CD4-positive, alpha-beta T cell (primary cell): ENCODE results near the gene RPTOR. TPM values are rescaled to one million over a fixed set of nuclear protein-coding genes. Genes with fewer than 3 reads are reported as not detected.

Experiments
- ATAC-seq: fragments of 200-7000 bp; cut with Tn5 transposase; one replicate; pipeline ENCODE4 v1.10.0; 2022; ENCODE audit warnings: mild to moderate bottlenecking; ENCODE audit not compliant: poor library complexity
- CTCF ChIA-PET: fragments of 350-600 bp; sonication (Branson Sonifier 250); formaldehyde crosslinking; loops from one replicate; lab custom pipeline; 2021; ENCODE audit warnings: antibody characterized with exemption, inconsistent platforms; lab: Charles Lee
- POLR2A ChIA-PET: fragments of 350-600 bp; sonication (Branson Sonifier 250); formaldehyde crosslinking; loops from one replicate; lab custom pipeline; 2021; ENCODE audit warnings: antibody characterized with exemption, inconsistent platforms; lab: Charles Lee
- DNase-seq, 14 experiments: peaks; one replicate each; pipeline ENCODE4 v3.0.0-alpha.2; 2013 to 2020; ENCODE audit warnings: mixed read lengths in 2 of 14
- H3K27ac ChIP-seq, 2 donors: one replicate each; pipeline versions ENCODE4 v1.5.1 to v1.7.0; 2013; ENCODE audit warnings: low read length in 2 of 2, low read depth in 1 of 2, mild to moderate bottlenecking in 1 of 2
- H3K27me3 ChIP-seq, 2 experiments: 1 replicate in 1 of 2; 2 replicates in 1 of 2; pipeline versions ENCODE4 v1.6.1 to v1.7.0; 2013; ENCODE audit warnings: low read length in 2 of 2, control low read depth in 1 of 2, mild to moderate bottlenecking in 1 of 2, moderate library complexity in 1 of 2; ENCODE audit not compliant: insufficient read depth in 2 of 2, control insufficient read depth in 1 of 2
- H3K36me3 ChIP-seq: one replicate; pipeline ENCODE4 v1.6.1; 2013; ENCODE audit warnings: low read length, control low read depth; ENCODE audit not compliant: insufficient read depth
- H3K4me1 ChIP-seq: one replicate; pipeline ENCODE4 v1.6.1; 2013; ENCODE audit warnings: low read length, control low read depth; ENCODE audit not compliant: insufficient read depth
- H3K4me3 ChIP-seq: one replicate; pipeline ENCODE4 v1.5.1; 2013; ENCODE audit warnings: mild to moderate bottlenecking, low read length, moderate library complexity
- H3K9me3 ChIP-seq, 2 experiments: 1 replicate in 1 of 2; 2 replicates in 1 of 2; pipeline versions ENCODE4 v1.6.1 to v1.7.0; 2013; ENCODE audit warnings: low read length in 2 of 2, mild to moderate bottlenecking in 2 of 2, control low read depth in 1 of 2, moderate library complexity in 1 of 2; ENCODE audit not compliant: control insufficient read depth in 1 of 2, insufficient read depth in 1 of 2
- H3K27ac Mint-ChIP-seq: one replicate; pipeline ENCODE4 v1.8.0; 2020; ENCODE audit warnings: mixed read lengths
- H3K27me3 Mint-ChIP-seq: one replicate; pipeline ENCODE4 v1.8.0; 2021; ENCODE audit warnings: mixed read lengths
- H3K36me3 Mint-ChIP-seq: one replicate; pipeline ENCODE4 v1.8.0; 2021; ENCODE audit warnings: low read depth, mixed read lengths
- H3K4me1 Mint-ChIP-seq: one replicate; pipeline ENCODE4 v1.8.0; 2021; ENCODE audit warnings: low read depth, mixed read lengths
- H3K4me3 Mint-ChIP-seq: one replicate; pipeline ENCODE4 v1.8.0; 2020; ENCODE audit warnings: mild to moderate bottlenecking, mixed read lengths
- H3K9me3 Mint-ChIP-seq: one replicate; pipeline ENCODE4 v1.8.0; 2020; ENCODE audit warnings: mixed read lengths
- CTCF ChIP-seq: fragments of 200-600 bp; IDR thresholded peaks from one replicate; pipeline ENCODE4 v1.8.0; 2022; ENCODE audit warnings: antibody characterized with exemption, mild to moderate bottlenecking
- intact Hi-C, 2 experiments: fragments of 100-400 bp; cut with DNase I in 1 of 2; cut with micrococcal nuclease in 1 of 2; formaldehyde crosslinking; loops; one replicate each; pipeline versions ENCODE4 v1.15.1 to v1.9.0; 2023 to 2025; cut with DNase I, micrococcal nuclease
- total RNA-seq, 174 experiments: library from RNA in 2 of 174; stranded (reverse) in 2 of 174; gene quantifications; one replicate each; pipeline ENCODE4 v1.2.3 and lab custom pipeline; 2021 to 2026

The RPTOR gene
- total RNA-seq, 2 experiments from 2014 or later = 45.0 to 47.1 TPM

- Histone ChIP-seq H3K27ac (no peak overlapping the region), H3K27me3 (no peaks in the 10 kb centered on the region), H3K36me3 (peaks cover 10% of the 10 kb centered on the region), H3K4me1 (no peaks in the 10 kb centered on the region), H3K9me3 (peaks cover 4 to 9% of the 10 kb centered on the region in 2 experiments), H3K4me3 (no peak overlapping the region)
- ChIA-PET POLR2A (interaction anchor here (0.6 to 1.0 kb wide), 2 partner anchors 12 to 30 kb away, joined by 3 read pairs; no protein-coding TSS in a partner anchor), CTCF (no interaction called here)
- Mint-ChIP-seq H3K27ac (no peak overlapping the region), H3K9me3 (peaks cover 2% of the 10 kb centered on the region), H3K4me3 (no peak overlapping the region), H3K4me1 (peaks cover 10% of the 10 kb centered on the region), H3K36me3 (peaks cover 38% of the 10 kb centered on the region), H3K27me3 (no peaks in the 10 kb centered on the region)
- intact Hi-C loops = no loop called here
- no peak for TF ChIP-seq CTCF
- DNase-seq (peak in 1 of 14 experiments; percentile 27), ATAC-seq (no peak)
Observed at GRCh38 chr17:80803451-80804428, 259.1 kb downstream of the RPTOR start.

- intact Hi-C loops = no loop called here
- Histone ChIP-seq H3K27ac (no peak overlapping the region), H3K4me3 (no peak overlapping the region), H3K9me3 (peaks cover 4 to 9% of the 10 kb centered on the region in 2 experiments), H3K36me3 (peaks cover 10% of the 10 kb centered on the region), H3K27me3 (no peaks in the 10 kb centered on the region), H3K4me1 (no peaks in the 10 kb centered on the region)
- TF ChIP-seq CTCF = no peak
- DNase-seq (peak in 3 of 14 experiments; percentile 28 to 57 (median 43)), ATAC-seq (no peak)
- Mint-ChIP-seq H3K9me3 (peaks cover 2% of the 10 kb centered on the region), H3K4me3 (no peak overlapping the region), H3K4me1 (peaks cover 10% of the 10 kb centered on the region), H3K27me3 (no peaks in the 10 kb centered on the region), H3K36me3 (peaks cover 33% of the 10 kb centered on the region), H3K27ac (no peak overlapping the region)
- ChIA-PET POLR2A (interaction anchor here (0.6 to 1.0 kb wide), 2 partner anchors 13 to 29 kb away, joined by 3 read pairs; no protein-coding TSS in a partner anchor), CTCF (no interaction called here)
Observed at GRCh38 chr17:80804466-80804865, 259.8 kb downstream of the RPTOR start.

GRCh38 chr17:80805032-80805751 lies 260.6 kb downstream of the RPTOR start:
- H3K4me1 ChIP-seq = no peaks in the 10 kb centered on the region
- intact Hi-C loops = no loop called here
- ChIA-PET CTCF (no interaction called here), POLR2A (interaction anchor here (0.6 kb wide), 1 partner anchor 1225 kb away, joined by 3 read pairs; no protein-coding TSS in a partner anchor)
- no peak overlapping the region for H3K27ac ChIP-seq
- ATAC-seq (no peak), DNase-seq (peak in 1 of 14 experiments; percentile 24)
- no peaks in the 10 kb centered on the region for H3K27me3 ChIP-seq
- TF ChIP-seq CTCF = no peak
- H3K9me3 ChIP-seq = peaks cover 4 to 9% of the 10 kb centered on the region in 2 experiments
- peaks cover 10% of the 10 kb centered on the region for H3K36me3 ChIP-seq
- no peak overlapping the region for H3K4me3 ChIP-seq
- peaks cover 2% of the 10 kb centered on the region for H3K9me3 Mint-ChIP-seq
- peaks cover 36% of the 10 kb centered on the region for H3K36me3 Mint-ChIP-seq
- H3K27me3 Mint-ChIP-seq = no peaks in the 10 kb centered on the region
- H3K27ac Mint-ChIP-seq = no peak overlapping the region
- peaks cover 11% of the 10 kb centered on the region for H3K4me1 Mint-ChIP-seq
- H3K4me3 Mint-ChIP-seq = no peak overlapping the region
